Measurements from ENCODE around the gene KCNK5. TPM values are rescaled to one million over a fixed set of nuclear protein-coding genes. Genes with fewer than 3 reads are reported as not detected.

KCNK5 gene
- total and polyA plus RNA-seq, 2 of the 8 experiments (the other 6 are each of a cell fraction or from before 2014, with no cell fraction given), result 20.9 to 44.3 TPM

GRCh38 chr6:39140556-39141167 is 88.6 kb downstream of the KCNK5 start:
- H3K79me2 ChIP-seq (ENCODE audit: control insufficient read depth in 1 of 2, insufficient read depth in 2 of 2, low read length in 2 of 2), result no peaks in the 10 kb centered on the region
- DNase-seq (ENCODE audit: low read depth in 1 of 2, low spot score in 2 of 2) (no peak), FAIRE-seq (no peak)
- no peaks in the 10 kb centered on the region for H3K4me1 ChIP-seq (replicated peaks in 1 of 4; ENCODE audit: control insufficient read depth in 3 of 4, insufficient read depth in 4 of 4, low read length in 3 of 4)
- no peak overlapping the region for H2BK120ac ChIP-seq (replicated peaks; ENCODE audit: low read depth, low read length)
- H2BK15ac ChIP-seq (ENCODE audit: low read length), result no peak overlapping the region
- H2AK5ac ChIP-seq (ENCODE audit: low read depth, low read length), result no peak overlapping the region
- ChIA-PET POLR2A (ENCODE audit: partially characterized antibody) (no interaction called here), CTCF (ENCODE audit: partially characterized antibody) (interaction anchor here (0.6 to 1.8 kb wide), 9 partner anchors 10 to 162 kb away, joined by 3 to 9 read pairs (median 4); no protein-coding TSS in a partner anchor)
- no peak overlapping the region for H4K8ac ChIP-seq (ENCODE audit: extremely low read depth, insufficient read depth, low read length)
- no peaks in the 10 kb centered on the region for H3K36me3 ChIP-seq (ENCODE audit: control insufficient read depth in 2 of 4, insufficient read depth in 4 of 4, low read length in 3 of 4)
- no peak overlapping the region for H4K91ac ChIP-seq (replicated peaks; ENCODE audit: insufficient read length, low read length)
- no peak overlapping the region for H3K4me2 ChIP-seq (ENCODE audit: insufficient read depth in 1 of 2, low read depth in 2 of 2, low read length in 2 of 2)
- H4K5ac ChIP-seq (ENCODE audit: insufficient read length, low read depth, low read length), result no peak overlapping the region
- H3K23me2 ChIP-seq (ENCODE audit: low read depth, low read length), result no peaks in the 10 kb centered on the region
- H2AFZ ChIP-seq (ENCODE audit: low read length), result no peak overlapping the region
- H3K4me3 ChIP-seq (ENCODE audit: extremely low read depth in 1 of 4, insufficient read depth in 2 of 4, low read depth in 3 of 4, low read length in 4 of 4), result no peak overlapping the region
- no peak overlapping the region for H3K23ac ChIP-seq (ENCODE audit: insufficient read length)
- H2BK12ac ChIP-seq (ENCODE audit: low read depth, low read length), result no peak overlapping the region
- H4K20me1 ChIP-seq (replicated peaks in 1 of 2; ENCODE audit: control insufficient read depth in 1 of 2, insufficient read depth in 2 of 2, low read length in 2 of 2), result no peaks in the 10 kb centered on the region
- no peaks in the 10 kb centered on the region for H3K27me3 ChIP-seq (replicated peaks in 1 of 4; ENCODE audit: control insufficient read depth in 3 of 4, extremely low read depth in 1 of 4, insufficient read depth in 3 of 4, low read length in 3 of 4)
- no peak overlapping the region for H3K14ac ChIP-seq (ENCODE audit: insufficient read length)
- H3K9me3 ChIP-seq (ENCODE audit: insufficient read depth in 2 of 2, low read depth in 1 of 2, low read length in 1 of 2), result no peaks in the 10 kb centered on the region
- no peak for TF ChIP-seq TAF1 (IDR thresholded peaks at IDR 0.05; ENCODE audit: low read depth, low read length)
- TF ChIP-seq POLR2A (IDR thresholded peaks at IDR 0.05; ENCODE audit: control extremely low read depth in 1 of 2, low read depth in 2 of 2, low read length in 2 of 2), result no peak
- TF ChIP-seq HDAC2 (IDR thresholded peaks at IDR 0.05; ENCODE audit: borderline replicate concordance in 1 of 2, low read depth in 2 of 2, low read length in 2 of 2), result no peak
- TF ChIP-seq SP2 (IDR thresholded peaks at IDR 0.05; ENCODE audit: low read length), result no peak
- no peak for TF ChIP-seq TCF12 (IDR thresholded peaks at IDR 0.05; ENCODE audit: low read depth, low read length)
- TF ChIP-seq TEAD4 (IDR thresholded peaks at IDR 0.05; ENCODE audit: low read depth, low read length), result no peak
- no peak overlapping the region for H3K27ac ChIP-seq (ENCODE audit: low read depth, low read length)
- WGBS, 2 experiments (ENCODE audit: extremely low coverage in 1 of 2, insufficient coverage in 1 of 2, insufficient read length in 1 of 2, insufficient replicate concordance in 2 of 2, low coverage in 1 of 2, low lambda C conversion rate in 2 of 2, missing lambda C conversion rate in 1 of 2), result 86% methylated on average over 7 of the region's 7 CpGs; no CpG with 5 or more reads in 1 of the 2 experiments
- no peak overlapping the region for H3K18ac ChIP-seq (ENCODE audit: extremely low read depth, low read length)
- no peak overlapping the region for H2BK5ac ChIP-seq (ENCODE audit: low read depth, low read length)
- H3K56ac ChIP-seq (replicated peaks; ENCODE audit: insufficient read length, low read depth, low read length), result no peak overlapping the region
- H3K4ac ChIP-seq (replicated peaks; ENCODE audit: insufficient read length, low read depth, low read length), result no peak overlapping the region
- H2BK20ac ChIP-seq (ENCODE audit: low read length), result no peak overlapping the region
- no peak overlapping the region for H3K9ac ChIP-seq (replicated peaks in 1 of 4; ENCODE audit: extremely low read depth in 1 of 4, low read depth in 3 of 4, low read length in 3 of 4)
- no peaks in the 10 kb centered on the region for H3K79me1 ChIP-seq (ENCODE audit: low read depth, low read length)
